Spleen (tissue), 11 donors: Measurements from ENCODE around the gene GJD3. TPM values are rescaled to one million over a fixed set of nuclear protein-coding genes. Genes with fewer than 3 reads are reported as not detected.
A peak's percentile ranks its signal among the peaks of the same experiment; 100 is the strongest.

ENCODE experiments used
- DNase-seq: peaks from one replicate; pipeline ENCODE4 v3.0.0-alpha.2; 2020
- H3K27ac ChIP-seq, 8 donors: fragments of 200-600 bp; sonication (generic) in 7 of 8; 1 replicate in 4 of 8; 2 replicates in 4 of 8; pipeline versions ENCODE4 v1.5.0 to v1.8.0; 2016 to 2021; ENCODE audit warnings: inconsistent platforms in 4 of 8, mild to moderate bottlenecking in 4 of 8, moderate library complexity in 1 of 8
- H3K27me3 ChIP-seq, 7 donors: fragments of 200-600 bp; sonication (generic) in 6 of 7; replicated peaks in 1 of 7; 1 replicate in 4 of 7; 2 replicates in 3 of 7; pipeline versions ENCODE4 v1.5.0 to v1.8.0; 2016 to 2021; ENCODE audit warnings: inconsistent platforms in 3 of 7, mild to moderate bottlenecking in 1 of 7
- H3K36me3 ChIP-seq, 6 donors: fragments of 200-600 bp; sonication (generic) in 5 of 6; 1 replicate in 4 of 6; 2 replicates in 2 of 6; pipeline versions ENCODE4 v1.5.0 to v1.8.0; 2016 to 2021; ENCODE audit warnings: inconsistent platforms in 2 of 6
- H3K4me1 ChIP-seq, 6 donors: fragments of 200-600 bp; sonication (generic) in 5 of 6; 1 replicate in 3 of 6; 2 replicates in 3 of 6; pipeline versions ENCODE4 v1.5.0 to v1.8.0; 2016 to 2021; ENCODE audit warnings: inconsistent platforms in 3 of 6
- H3K4me3 ChIP-seq, 8 donors: fragments of 200-600 bp; sonication (generic) in 7 of 8; 1 replicate in 4 of 8; 2 replicates in 4 of 8; pipeline versions ENCODE4 v1.5.0 to v1.8.0; 2016 to 2021; ENCODE audit warnings: inconsistent platforms in 4 of 8, mild to moderate bottlenecking in 4 of 8, moderate library complexity in 2 of 8
- H3K9me3 ChIP-seq, 8 donors: fragments of 200-600 bp; sonication (generic) in 7 of 8; 1 replicate in 4 of 8; 2 replicates in 4 of 8; pipeline versions ENCODE4 v1.5.0 to v1.8.0; 2016 to 2021; ENCODE audit warnings: inconsistent platforms in 4 of 8
- POLR2A ChIP-seq, 3 donors: fragments of 450-650 bp; IDR thresholded peaks; one replicate each; pipeline ENCODE4 v1.5.1; 2017; ENCODE audit warnings: antibody characterized with exemption in 3 of 3, mild to moderate bottlenecking in 1 of 3
- POLR2AphosphoS5 ChIP-seq, 3 donors: sonication (generic); formaldehyde crosslinking; IDR thresholded peaks; one replicate each; pipeline ENCODE4 v1.5.1; 2017; ENCODE audit warnings: antibody characterized with exemption in 3 of 3
- WGBS, 5 donors: extraction: QIAGEN DNeasy Blood & Tissue Kit in 3 of 5; methylation state at CpG; one replicate each; pipeline versions ENCODE4 v1.1.5 to v1.1.7; 2013 to 2018; 5-methylcytosine and 5-hydroxymethylcytosine counted together
- intact Hi-C: fragments of 100-400 bp; cut with DNase I; formaldehyde crosslinking; loops from one replicate; pipeline ENCODE4 v1.15.0; 2023; ENCODE audit warnings: low total_unique reads
- polyA plus RNA-seq, 3 donors: library from polyadenylated mRNA; stranded (reverse); fragments of 200-250 nt; gene quantifications; one replicate each; pipeline ENCODE4 v1.2.1, GENCODE V29; 2013
- total RNA-seq, 7 donors: library from RNA; depleted of rRNA in 3 of 7; stranded (reverse); fragments of >200 nt in 3 of 7; fragmentation: NEBNext Ultra II Directional in 4 of 7; extraction: Animal tissue kit (Norgen Biotek cat#: 25700) in 4 of 7; gene quantifications; one replicate each; pipeline versions ENCODE4 v1.1.0 to v1.2.1, GENCODE V29; 2016 to 2021
- TF ChIP-seq, protein P1 (sequence below), 11 experiments: fragments of 200-600 bp in 7 of 11; fragments of 450-650 bp in 4 of 11; sonication (generic) in 4 of 11; IDR thresholded peaks in 8 of 11; conservative IDR thresholded peaks in 3 of 11; 1 replicate in 7 of 11; 2 replicates in 4 of 11; pipeline versions ENCODE4 v1.4.0 to v1.8.0; 2016 to 2021; ENCODE audit warnings: antibody characterized with exemption in 11 of 11, inconsistent platforms in 4 of 11, mild to moderate bottlenecking in 1 of 11
- donor health status: healthy with polysubstance abuse.
- donor health status: DM: no; HTN: no; CAD: no; lungs with moderate emphysema.
- donor health status: DM: no; HTN: no; CAD: no.
- donor health status: Bipolar disorder and iron deficiency.
- donor health status: healthy.
- donor health status: DM: no; HTN: no; CAD: no.
- donor health status: DM: yes; HTN: yes; CAD: no.

GJD3 gene
- total and polyA plus RNA-seq, 10 donors, result 0.20 to 15.0 (median 8.6) TPM

DNA sequence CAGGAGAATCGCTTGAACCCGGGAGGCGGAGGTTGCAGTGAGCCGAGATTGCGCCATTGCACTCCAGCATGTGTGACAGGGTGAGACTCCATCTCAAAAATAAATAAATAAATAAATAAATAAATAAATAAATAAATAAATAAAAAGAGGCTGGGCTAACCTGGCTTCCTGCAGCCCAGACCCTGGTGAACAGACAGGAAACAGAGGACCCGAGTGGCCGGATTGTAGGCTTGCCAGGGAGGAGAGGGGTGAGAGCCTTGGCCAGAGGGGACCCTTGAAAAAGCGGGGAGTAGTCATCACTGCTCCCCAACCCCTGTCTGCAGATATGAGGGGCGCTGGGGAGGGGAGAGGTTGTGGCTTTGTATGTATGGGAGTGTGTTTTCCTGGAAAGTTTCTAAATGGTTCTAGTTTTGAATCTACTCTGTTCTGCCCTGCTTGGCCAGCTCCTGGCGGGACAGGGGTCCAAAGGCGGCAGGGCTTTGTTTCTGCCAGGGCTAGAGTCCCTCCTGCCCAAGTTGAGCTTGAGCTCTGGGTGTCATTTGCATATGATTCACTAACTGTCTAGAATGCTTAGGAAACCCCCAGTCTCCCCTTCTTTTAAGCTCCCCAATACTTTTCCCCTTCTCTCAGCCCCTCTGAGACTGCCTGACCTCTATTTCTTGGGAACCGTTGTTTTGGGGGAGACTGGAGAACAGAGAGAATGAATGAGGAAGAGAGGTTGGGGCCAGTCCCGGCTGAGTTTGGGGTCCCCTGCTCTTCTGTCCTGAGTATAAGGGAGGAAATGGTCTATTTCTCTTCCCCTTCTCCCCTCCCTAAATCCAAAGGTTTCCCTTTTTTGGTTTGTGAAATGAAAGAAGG, 39.2 kb downstream of the GJD3 start:
- TF ChIP-seq, protein P1, sequence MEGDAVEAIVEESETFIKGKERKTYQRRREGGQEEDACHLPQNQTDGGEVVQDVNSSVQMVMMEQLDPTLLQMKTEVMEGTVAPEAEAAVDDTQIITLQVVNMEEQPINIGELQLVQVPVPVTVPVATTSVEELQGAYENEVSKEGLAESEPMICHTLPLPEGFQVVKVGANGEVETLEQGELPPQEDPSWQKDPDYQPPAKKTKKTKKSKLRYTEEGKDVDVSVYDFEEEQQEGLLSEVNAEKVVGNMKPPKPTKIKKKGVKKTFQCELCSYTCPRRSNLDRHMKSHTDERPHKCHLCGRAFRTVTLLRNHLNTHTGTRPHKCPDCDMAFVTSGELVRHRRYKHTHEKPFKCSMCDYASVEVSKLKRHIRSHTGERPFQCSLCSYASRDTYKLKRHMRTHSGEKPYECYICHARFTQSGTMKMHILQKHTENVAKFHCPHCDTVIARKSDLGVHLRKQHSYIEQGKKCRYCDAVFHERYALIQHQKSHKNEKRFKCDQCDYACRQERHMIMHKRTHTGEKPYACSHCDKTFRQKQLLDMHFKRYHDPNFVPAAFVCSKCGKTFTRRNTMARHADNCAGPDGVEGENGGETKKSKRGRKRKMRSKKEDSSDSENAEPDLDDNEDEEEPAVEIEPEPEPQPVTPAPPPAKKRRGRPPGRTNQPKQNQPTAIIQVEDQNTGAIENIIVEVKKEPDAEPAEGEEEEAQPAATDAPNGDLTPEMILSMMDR (IDR thresholded peaks at IDR 0.05 in 8 of 11, conservative IDR thresholded peaks at IDR 0.05 in 3 of 11), result no peak
- TF ChIP-seq POLR2A (IDR thresholded peaks at IDR 0.05) (no peak), POLR2AphosphoS5 (IDR thresholded peaks at IDR 0.05) (no peak)
- no peaks in the 10 kb centered on the region for H3K27me3 ChIP-seq
- intact Hi-C loops, result no loop called here
- H3K4me1 ChIP-seq, result peaks cover 94 to 100% (median 100%) of the 10 kb centered on the region in 6 donors
- no peaks in the 10 kb centered on the region for H3K9me3 ChIP-seq
- 49 to 56% (median 50%) methylated on average over 13 of the region's 13 CpGs for WGBS, 5 donors
- DNase-seq, result peak; percentile 76
- H3K27ac ChIP-seq, result peak overlapping the region; percentile 70 to 97 (median 90)
- peak overlapping the region in 2 of 8 donors; percentile 8 to 53 for H3K4me3 ChIP-seq
- no peaks in the 10 kb centered on the region for H3K36me3 ChIP-seq

DNA sequence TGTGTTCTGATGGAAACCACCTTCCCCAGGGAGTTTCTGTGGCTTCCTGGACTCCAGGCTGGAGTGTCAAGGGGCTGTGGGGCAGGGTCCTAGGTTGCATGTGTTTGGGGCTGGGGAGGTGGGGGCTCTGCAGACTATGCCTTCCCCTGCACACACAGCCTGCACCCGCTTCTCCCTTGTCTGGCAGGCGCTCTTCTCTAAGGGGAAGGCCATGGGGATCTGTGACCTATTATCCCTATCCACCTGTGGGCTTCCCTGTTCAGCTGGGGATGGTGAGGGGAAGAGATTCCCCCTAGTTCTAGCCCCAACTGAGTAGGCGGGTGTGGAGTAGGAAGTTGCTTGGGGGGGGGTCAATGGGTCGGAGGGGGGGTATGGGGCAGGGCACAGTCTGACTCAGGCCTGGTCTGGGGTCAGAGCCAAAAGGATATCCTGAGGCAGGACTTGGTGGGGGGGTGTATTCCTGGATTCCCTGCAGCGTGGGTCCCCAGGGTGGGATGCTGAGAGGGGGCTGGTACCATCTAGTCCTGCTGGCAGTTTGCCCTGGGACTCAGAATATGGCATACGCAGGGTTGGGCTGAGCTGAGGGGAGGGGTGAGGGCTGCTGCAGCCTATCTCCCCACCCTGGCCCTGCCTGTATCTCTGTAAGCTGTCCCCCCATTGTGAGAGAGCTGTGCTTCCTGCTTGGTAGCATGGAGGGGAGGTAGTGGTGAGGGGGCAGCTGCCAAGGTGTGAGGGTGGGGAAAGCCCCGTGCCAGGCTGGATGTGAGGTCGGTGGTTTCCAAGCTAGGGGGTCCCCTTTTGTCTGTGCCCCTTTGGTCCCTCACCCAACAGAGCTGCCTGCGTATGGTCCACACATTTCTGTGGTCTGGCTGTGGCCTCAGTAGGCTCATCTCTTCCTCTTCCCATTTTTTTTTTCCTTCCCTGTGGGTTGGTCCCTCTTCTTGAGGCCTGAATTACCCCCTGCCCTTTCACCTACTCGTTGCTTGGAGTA, 40.9 kb downstream of the GJD3 start:
- Histone ChIP-seq H3K27ac (peak overlapping the region; percentile 79 to 97 (median 90)), H3K4me3 (peak overlapping the region in 7 of 8 donors; percentile 43 to 100 (median 85)), H3K4me1 (peaks cover 92 to 100% (median 100%) of the 10 kb centered on the region in 6 donors), H3K27me3 (no peaks in the 10 kb centered on the region), H3K9me3 (no peaks in the 10 kb centered on the region), H3K36me3 (no peaks in the 10 kb centered on the region)
- WGBS, 5 donors, result 8 to 19% (median 13%) methylated on average over 9 to 10 of the region's 10 CpGs
- peak; percentile 85 for DNase-seq
- TF ChIP-seq, protein P1 (IDR thresholded peaks at IDR 0.05 in 8 of 11, conservative IDR thresholded peaks at IDR 0.05 in 3 of 11), result no peak
- TF ChIP-seq POLR2A (IDR thresholded peaks at IDR 0.05) (peak in 1 of 3 donors; percentile 13), POLR2AphosphoS5 (IDR thresholded peaks at IDR 0.05) (peak in 2 of 3 donors; percentile 46 to 54)
- intact Hi-C loops, result no loop called here

DNA sequence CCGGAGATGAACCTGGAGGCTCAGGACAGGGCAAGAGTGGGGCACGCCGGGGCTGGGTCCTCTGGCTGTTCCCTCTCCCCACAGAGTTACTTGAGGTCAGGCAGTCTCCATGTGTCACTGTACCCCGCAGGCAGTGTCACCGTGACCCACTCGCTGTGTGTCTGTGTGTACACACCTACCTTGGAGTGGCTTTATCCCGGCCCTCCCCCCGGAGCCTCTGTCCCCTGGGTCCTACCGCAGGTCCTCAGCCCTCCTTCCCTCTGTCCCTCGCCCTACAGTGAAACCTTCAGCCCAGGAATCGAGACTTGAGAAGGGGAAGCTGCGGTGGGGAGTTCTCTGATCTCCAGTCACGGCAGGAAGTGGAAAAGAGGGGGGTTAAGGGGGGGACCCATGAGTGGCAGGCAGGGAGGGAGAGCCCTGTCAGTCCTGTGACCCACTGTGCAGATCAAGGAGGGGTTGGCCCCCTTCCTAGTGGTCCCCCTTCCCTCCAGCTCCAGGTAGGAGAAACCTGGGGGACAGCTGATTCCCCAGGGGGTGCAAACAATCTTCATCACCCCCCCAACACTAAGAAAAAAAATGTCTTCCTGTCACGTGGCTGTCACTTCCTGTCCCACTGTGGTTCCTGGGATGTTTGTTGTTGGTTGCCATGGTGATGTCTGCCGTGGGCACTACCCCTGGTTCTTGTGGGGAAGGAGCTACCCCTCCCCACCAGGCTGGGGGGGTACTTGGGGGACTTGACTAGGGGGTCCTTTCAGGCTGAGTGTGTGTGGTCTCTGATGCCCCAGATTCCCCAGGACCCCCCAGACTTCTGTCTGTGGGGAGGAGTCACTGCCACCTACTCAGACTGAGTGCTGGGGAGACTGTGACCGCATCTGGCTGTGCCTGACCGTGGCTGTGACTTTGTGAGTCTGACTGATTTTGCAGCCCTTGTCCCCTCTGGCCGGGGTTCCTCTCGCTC, 41.9 kb downstream of the GJD3 start:
- H3K9me3 ChIP-seq, result no peaks in the 10 kb centered on the region
- intact Hi-C loops, result no loop called here
- H3K4me1 ChIP-seq, result peaks cover 83 to 99% (median 92%) of the 10 kb centered on the region in 6 donors
- WGBS, 5 donors, result 0 to 3% (median 1%) methylated on average over 17 to 19 of the region's 19 CpGs
- peak; percentile 95 for DNase-seq
- H3K27ac ChIP-seq, result peak overlapping the region; percentile 79 to 97 (median 90)
- peak overlapping the region; percentile 28 to 100 (median 67) for H3K4me3 ChIP-seq
- TF ChIP-seq, protein P1 (IDR thresholded peaks at IDR 0.05 in 8 of 11, conservative IDR thresholded peaks at IDR 0.05 in 3 of 11), result no peak
- TF ChIP-seq POLR2AphosphoS5 (IDR thresholded peaks at IDR 0.05) (peak; percentile 76 to 86 (median 77)), POLR2A (IDR thresholded peaks at IDR 0.05) (no peak)
- no peaks in the 10 kb centered on the region for H3K27me3 ChIP-seq
- no peaks in the 10 kb centered on the region for H3K36me3 ChIP-seq
